ENCODE data around the gene ITFG2.
"Not testable (repeated sequence)": the region's sequence is repeated elsewhere in the genome, so short reads cannot be mapped to it uniquely, and the experiment has no call there.

ITFG2 gene

GRCh38 chr12:2862876-2863275 is 50.4 kb downstream of the ITFG2 start:
- DNase-seq (ENCODE audit: low read depth in 3 of 3), result no peak

GRCh38 chr12:2863402-2863801 is 50.9 kb downstream of the ITFG2 start:
- not testable (repeated sequence) for DNase-seq (ENCODE audit: low read depth in 3 of 3)

- DNase-seq (ENCODE audit: low read depth in 3 of 3), result no peak
Measured at GRCh38 chr12:2864198-2864597, 51.7 kb downstream of the ITFG2 start.

- DNase-seq (ENCODE audit: low read depth in 3 of 3), result not testable (repeated sequence)
Measured at GRCh38 chr12:2868986-2869632, 56.6 kb downstream of the ITFG2 start.
